GM21423 (cell line): ENCODE results near the gene PCK2.

ENCODE experiments used
- ATAC-seq: cut with Tn5 transposase; IDR thresholded peaks from one replicate; pipeline ENCODE4 v1.9.1; 2021; ENCODE audit warnings: mild to moderate bottlenecking, moderate library complexity; ENCODE audit not compliant: unreplicated experiment

The PCK2 gene

GRCh38 chr14:24074625-24075484, 19.3 kb upstream of the PCK2 start:
- no peak for ATAC-seq

- ATAC-seq, result no peak
Observed at GRCh38 chr14:24075485-24076301, 18.4 kb upstream of the PCK2 start.

DNA sequence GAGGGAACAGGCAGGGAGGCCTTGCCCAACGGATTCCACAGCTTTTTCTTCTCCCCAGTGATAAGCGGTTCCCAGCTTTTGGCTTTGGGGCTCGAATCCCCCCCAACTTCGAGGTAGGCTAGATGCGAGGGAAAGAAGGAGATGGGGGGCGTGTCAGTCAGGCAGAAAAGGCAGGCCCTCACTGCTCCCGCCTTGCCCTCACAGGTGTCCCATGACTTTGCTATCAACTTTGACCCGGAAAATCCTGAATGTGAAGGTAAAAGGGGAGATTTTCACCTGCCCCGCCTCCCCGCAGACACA, 17.9 kb upstream of the PCK2 start:
- no peak for ATAC-seq

DNA sequence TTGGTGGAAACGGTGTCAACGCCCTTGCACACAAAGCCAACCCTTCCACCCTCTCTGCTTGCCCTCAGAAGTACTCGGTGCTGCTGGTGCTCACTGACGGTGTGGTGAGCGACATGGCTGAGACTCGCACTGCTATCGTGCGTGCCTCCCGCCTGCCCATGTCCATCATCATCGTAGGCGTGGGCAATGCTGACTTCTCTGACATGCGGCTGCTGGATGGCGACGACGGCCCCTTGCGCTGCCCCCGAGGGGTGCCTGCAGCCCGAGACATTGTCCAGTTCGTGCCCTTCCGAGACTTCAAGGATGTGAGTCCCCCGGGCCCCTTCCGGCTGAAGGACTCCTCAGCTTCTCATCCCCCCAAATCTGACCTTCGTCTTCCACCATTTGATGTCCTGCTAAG, 17.0 kb upstream of the PCK2 start:
- no peak for ATAC-seq

- ATAC-seq, result no peak
Observed at GRCh38 chr14:24078146-24078545, 16.0 kb upstream of the PCK2 start.

DNA sequence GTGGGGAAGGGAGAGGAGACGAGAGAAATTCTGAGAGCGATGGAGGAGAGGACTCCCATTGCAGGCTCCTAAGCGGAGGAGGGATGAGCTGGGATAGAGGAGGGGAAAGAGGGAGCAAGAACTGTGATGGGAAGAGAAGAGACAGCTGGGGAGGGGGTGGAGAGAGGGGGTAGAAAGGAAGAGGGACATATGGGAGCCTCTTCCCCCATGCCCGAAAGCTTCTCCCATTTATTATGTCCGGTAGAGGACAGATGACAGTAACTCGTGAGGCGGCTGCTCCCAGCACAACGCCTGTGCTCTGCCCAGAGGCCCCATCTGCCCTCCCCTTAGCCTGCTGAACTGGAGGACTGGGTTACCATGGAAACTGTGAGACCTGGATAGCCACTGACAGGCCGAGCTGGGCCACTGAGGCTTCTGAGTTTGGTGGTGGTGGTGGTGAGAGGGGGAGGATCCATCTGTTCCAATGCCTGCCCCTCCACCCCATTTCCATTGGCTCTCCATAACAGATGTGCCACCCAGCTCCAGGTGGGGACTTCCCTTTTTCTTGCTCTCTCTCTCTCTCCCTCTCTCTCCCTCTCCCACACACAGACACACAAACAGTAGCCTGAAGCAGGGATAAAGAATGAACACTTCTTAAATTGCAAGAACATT, 14.5 kb upstream of the PCK2 start:
- no peak for ATAC-seq

DNA sequence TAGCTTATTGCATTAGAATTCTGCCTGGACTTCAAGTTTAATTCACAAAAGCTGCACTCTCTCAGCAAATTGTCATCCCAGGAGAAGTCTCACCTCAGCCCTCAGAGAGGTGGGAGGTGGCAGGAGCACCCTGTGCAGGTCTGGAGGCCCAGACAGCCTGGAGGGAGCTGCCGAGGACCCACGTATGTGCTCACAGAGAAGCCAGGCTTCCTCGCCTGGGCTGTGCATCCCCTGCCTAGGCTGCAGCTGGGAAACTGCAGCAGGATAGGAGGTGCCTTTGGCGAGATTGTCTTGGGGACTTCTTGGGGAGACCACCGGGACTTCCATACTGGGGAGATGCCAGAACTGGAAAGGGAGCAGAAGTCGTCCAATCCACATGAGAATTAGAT, 14.0 kb upstream of the PCK2 start:
- no peak for ATAC-seq

- ATAC-seq, result peak; percentile 82
Observed at GRCh38 chr14:24080888-24081738, 13.0 kb upstream of the PCK2 start.

DNA sequence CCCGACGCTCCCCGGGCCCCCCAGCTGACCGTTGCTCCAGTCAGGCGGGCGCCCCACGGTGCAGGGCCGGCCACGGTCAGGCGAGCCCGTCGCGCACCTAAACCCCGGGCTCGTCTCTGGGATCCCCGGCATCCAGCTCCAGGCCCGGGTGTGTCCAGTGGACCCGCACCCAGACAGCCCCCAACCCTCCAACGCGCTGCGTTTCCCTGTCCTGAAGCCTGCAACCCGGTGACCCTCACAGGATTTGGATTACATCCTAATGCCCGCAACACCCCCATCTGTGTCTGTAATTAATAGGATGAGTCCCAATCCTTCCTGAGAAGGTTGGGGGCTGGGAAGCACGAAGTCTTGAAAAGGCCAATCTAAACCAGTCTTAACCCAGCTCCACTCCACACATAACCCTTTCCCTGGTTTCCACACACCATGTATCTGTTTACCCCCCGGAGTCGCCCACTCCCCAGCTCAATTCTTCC, 12.3 kb upstream of the PCK2 start:
- no peak for ATAC-seq

GRCh38 chr14:24082411-24083080, 11.6 kb upstream of the PCK2 start:
- no peak for ATAC-seq

DNA sequence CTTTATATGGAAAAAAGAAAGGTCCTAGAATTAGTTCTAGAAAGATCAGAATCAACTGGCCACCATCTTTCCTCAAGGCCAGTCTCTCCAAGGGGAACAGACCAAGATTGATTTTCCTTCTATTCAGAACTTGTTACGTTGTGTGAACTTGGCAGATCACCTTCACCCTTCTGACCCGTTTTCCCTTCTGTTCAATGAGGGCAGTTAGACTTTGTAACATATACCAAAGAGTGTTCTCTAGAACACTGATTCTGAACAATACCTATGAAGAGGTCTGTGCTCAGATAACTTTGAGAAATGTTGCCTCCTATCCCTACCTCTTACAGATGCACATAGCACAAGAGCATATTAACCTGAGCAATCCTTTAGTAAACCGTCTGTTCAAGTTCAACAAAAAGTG, 10.6 kb upstream of the PCK2 start:
- no peak for ATAC-seq

DNA sequence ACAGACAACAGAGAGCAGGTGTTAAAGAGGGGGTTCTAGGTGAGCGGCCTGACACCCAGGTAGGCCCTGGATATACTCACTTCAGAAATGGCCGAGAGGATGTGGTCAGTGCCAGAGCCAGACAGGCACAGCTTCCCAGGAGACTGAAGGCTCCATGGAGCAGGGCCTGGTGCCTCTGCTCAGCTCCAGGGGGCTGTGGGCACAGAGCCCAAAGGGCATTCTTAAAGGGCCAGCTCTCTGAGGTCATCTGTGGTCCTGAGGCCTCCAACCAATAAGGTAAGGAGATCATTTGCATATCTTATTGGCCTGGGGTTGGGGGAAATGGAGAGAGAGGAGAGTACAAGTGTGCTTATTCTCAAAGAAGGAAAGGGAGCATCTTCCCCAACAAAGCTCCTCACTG, 9.7 kb upstream of the PCK2 start:
- no peak for ATAC-seq

DNA sequence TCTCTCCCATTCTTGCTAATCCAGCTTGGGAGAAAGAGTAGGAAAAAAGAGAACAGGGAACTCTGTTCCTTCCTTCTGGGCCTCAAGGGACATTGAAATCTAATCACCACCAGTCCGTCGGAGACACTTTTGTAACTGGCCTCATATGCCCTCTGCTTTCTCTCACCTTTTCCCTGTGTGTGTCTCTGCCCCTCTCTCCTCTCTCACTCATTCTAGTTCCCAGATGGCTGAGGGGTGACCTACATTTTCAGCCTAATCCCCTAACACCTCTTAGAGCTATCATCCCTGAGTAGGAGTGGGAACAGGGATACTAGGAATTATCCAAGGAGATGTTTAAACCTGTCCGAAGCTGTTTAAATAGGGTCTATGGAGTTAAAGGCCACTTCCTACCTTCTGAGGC, 8.9 kb upstream of the PCK2 start:
- no peak for ATAC-seq

DNA sequence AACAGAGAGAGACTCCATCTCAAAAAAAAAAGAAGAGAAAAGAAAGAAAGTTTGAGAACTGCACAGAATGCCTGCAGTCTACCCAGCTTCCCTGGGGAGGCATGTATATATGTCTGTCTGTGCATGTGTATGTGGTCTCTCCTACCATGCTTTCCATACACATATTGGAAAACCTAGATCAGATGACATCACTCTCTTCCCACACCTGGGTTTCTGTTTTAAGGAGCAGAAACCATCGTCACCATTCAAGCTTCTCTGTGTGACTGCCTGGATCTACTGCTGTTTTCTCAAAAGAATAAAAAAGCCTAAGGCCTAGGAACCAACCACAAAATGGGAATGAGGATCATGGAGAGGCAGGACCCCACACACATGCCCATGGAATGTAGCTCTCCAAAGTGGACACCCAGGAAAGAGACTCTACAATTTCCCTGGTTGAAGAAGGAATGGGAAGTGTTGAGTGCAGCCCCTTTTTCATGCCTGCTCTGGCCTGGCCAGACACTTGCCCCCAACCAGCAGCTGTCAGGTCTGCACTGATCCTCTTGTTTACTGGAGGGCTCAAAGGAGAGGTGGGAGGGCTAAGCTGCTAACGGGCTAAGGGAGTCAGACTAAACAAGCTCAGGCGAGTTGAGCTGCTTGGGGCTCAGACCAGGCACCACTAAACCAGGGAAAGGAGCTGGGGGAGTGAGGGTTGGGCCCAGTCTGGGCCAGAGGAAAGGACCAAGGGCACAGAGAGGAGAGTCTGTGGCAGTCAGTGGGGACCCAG, 7.7 kb upstream of the PCK2 start:
- no peak for ATAC-seq

DNA sequence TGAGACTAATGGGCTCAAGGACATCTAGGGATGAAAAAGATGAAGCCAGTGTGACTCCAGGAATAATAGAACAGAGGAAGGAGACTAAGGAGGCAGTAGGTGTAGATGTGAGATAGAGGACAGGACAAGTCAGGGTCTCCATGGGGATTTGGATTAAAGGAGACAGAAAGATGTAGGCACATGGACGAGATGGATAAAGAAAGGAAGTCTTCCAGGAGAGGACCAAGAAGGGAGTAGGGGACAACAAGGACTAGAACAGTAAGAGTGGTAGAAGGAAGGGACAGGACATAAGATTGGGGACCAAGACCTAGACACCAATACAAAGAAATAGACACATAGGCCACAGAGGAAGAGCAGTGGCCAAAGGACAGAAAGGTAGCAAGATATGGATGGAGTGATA, 7.1 kb upstream of the PCK2 start:
- no peak for ATAC-seq

DNA sequence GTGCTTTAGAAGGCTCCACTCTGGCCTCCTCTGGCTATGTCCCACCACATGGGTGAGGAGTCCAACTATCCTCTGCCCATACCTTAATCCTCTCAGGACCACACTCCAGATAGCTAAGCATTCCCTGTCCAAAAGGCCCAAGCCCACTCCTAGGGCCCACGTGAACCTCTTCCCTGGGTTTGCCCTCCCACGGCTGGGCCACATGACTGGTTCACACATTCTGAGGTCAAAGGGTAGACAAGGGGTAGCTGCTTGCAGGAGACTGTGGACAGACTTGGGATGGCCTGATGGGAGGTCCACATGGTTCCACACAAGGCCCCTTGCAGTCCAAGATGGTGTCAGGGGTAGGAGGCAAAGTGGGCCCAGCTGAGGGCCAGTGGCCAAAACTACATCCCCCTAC, 6.0 kb upstream of the PCK2 start:
- no peak for ATAC-seq

- no peak for ATAC-seq
Observed at GRCh38 chr14:24089890-24090289, 4.2 kb upstream of the PCK2 start.

DNA sequence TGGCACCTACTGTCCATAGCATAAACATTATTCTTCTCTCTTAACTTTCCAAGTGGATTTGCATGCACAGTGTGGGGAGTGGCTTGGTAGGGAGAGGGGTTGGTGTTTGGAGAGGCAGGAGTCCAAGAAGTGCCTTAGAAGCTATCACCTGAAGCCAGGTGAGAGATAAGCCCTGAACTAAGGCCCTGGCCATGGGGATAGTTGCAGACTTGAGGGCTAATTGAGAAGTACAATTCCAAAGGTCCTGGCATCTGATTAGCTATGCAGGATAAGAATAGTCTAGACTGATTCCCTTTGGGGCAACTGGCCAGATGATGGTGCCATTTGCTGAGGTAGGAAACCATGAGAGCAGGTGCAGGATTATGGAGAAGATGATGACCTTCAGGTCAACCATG, 2.0 kb upstream of the PCK2 start:
- no peak for ATAC-seq

GRCh38 chr14:24092505-24093206, 1.5 kb upstream of the PCK2 start:
- no peak for ATAC-seq
